GM18499 (cell line): ENCODE data around the gene KLK2.

ENCODE experiments used
- ATAC-seq: cut with Tn5 transposase; IDR thresholded peaks from one replicate; pipeline ENCODE4 v1.9.1; 2021; ENCODE audit warnings: moderate number of reproducible peaks; ENCODE audit not compliant: insufficient read depth, unreplicated experiment

The KLK2 gene

GRCh38 chr19:50912727-50913716 lies 39.8 kb downstream of the KLK2 start:
- ATAC-seq: no peak

- ATAC-seq: no peak
Measured at GRCh38 chr19:50916069-50916468, 42.8 kb downstream of the KLK2 start.

DNA sequence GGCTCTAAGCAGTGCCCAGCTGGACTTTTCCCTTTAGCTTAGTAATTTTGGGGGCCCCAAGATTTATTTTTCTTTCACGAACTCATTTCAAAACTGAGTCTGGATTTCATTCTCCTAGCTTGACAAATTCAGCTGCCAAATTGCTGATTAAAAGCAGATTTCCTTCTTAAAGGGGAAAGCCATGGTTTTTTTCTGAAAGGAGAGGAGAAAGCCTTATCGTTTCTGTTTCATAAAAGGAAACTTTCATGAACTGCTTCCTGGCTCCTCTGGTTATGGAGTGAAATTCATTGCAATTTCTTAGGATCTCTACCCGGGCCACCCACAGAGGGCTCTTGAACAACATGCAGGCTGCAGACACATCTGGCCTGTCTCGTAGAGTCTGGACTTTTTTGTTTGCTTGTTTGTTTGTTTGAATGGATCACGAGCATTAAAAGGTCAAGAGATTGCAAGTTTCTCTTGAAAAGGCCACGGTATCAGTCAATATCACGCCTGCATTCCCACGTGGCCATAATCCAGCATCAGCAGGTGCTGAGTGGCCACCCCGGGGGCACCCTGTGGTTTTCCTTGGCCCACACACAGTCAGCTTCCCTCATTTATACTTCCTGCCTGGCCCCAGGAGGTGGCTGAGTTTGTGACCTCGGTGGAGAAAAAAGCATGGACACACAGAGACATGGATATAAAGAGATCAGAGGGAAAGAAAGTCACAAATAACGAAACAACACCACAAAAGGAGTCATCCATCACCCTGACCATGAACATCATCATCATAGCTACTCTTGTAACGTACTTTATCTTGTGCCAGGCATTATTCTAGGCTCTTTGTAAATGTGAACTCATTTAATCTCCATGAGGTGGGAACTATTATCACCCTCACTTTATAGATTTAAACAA lies 48.4 kb downstream of the KLK2 start:
- no peak for ATAC-seq

GRCh38 chr19:50922317-50922853 lies 49.1 kb downstream of the KLK2 start:
- ATAC-seq: no peak

DNA sequence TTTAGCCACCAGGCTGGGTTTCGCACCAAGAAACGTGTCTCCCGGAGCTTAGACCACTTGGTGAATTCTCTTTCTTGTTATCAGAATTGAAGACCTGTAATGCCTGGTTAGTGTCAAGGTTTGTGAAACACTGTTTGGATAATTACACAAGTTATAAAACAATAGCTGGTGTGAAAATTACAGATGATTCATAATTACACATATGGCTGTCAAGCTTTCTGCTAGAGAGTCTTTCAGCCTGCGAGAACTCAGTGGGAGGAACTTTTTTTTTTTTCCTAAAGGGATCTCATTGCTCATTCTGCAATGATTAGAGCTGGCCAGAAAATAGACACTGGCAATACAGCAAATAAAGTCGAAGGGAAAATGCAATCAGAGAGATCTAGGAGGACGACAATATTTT lies 51.3 kb downstream of the KLK2 start:
- ATAC-seq: no peak

DNA sequence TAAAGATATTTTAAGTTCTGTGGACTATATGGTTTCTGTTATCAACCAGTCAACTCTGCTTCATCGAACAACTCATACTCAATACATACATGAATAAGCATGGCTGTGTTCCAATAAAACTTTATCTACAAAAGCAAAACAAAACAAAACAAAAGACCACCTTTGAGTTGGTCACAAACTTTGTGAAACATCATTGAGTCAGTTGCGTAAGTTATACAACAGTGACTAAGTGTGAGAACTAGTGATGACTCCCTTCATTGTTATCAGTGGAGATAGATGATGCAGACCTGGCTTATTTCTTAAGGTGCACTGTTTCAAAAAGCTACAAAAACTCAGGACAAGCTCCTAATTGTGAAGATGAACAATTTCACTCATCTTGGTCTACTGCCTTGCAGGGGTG lies 52.5 kb downstream of the KLK2 start:
- ATAC-seq: no peak

- ATAC-seq: no peak
Measured at GRCh38 chr19:50926144-50926543, 52.9 kb downstream of the KLK2 start.

- ATAC-seq: no peak
Measured at GRCh38 chr19:50928831-50929230, 55.6 kb downstream of the KLK2 start.
